MM.1S (cell line): ENCODE measurements around the gene NASP.

ENCODE experiments used
- DNase-seq: peaks from one replicate; pipeline ENCODE4 v3.0.0-alpha.2; 2015
- H2AFZ ChIP-seq: fragments of 300-600 bp; sonication (generic); 2 replicates; pipeline ENCODE4 v1.6.0; 2016; ENCODE audit warnings: antibody characterized with exemption, low read length
- H3F3A ChIP-seq: fragments of 300-600 bp; sonication (generic); 2 replicates; pipeline ENCODE4 v1.6.1; 2016; ENCODE audit warnings: mild to moderate bottlenecking, antibody characterized with exemption, low read length, moderate library complexity, mixed read lengths; ENCODE audit not compliant: insufficient read depth
- H3K27ac ChIP-seq: fragments of 300-600 bp; sonication (generic); 2 replicates; pipeline ENCODE4 v1.5.1; 2016; ENCODE audit warnings: mild to moderate bottlenecking, low read length
- H3K27me3 ChIP-seq: fragments of 300-600 bp; sonication (generic); replicated peaks from 2 replicates; pipeline ENCODE4 v1.6.0; 2016; ENCODE audit warnings: low read length; ENCODE audit not compliant: insufficient read depth
- H3K36me3 ChIP-seq: fragments of 300-600 bp; sonication (generic); replicated peaks from 2 replicates; pipeline ENCODE4 v1.6.1; 2016; ENCODE audit warnings: mild to moderate bottlenecking, low read length, mixed read lengths; ENCODE audit not compliant: insufficient read depth
- H3K4me1 ChIP-seq: fragments of 300-600 bp; sonication (generic); 2 replicates; pipeline ENCODE4 v1.6.1; 2016; ENCODE audit warnings: low read length, mixed read lengths
- H3K4me2 ChIP-seq: fragments of 300-600 bp; sonication (generic); 2 replicates; pipeline ENCODE4 v1.6.0; 2016; ENCODE audit warnings: low read depth, low read length
- H3K4me3 ChIP-seq: fragments of 300-600 bp; sonication (generic); 2 replicates; pipeline ENCODE4 v1.5.1; 2016; ENCODE audit warnings: low read length, mixed read lengths
- H3K79me2 ChIP-seq: fragments of 300-600 bp; sonication (generic); 2 replicates; pipeline ENCODE4 v1.6.1; 2016; ENCODE audit warnings: mixed run types, low read length, mixed read lengths
- H3K9ac ChIP-seq: fragments of 300-600 bp; sonication (generic); 2 replicates; pipeline ENCODE4 v1.6.1; 2016; ENCODE audit warnings: low read length, mixed read lengths
- H3K9me2 ChIP-seq: fragments of 300-600 bp; sonication (generic); replicated peaks from 2 replicates; pipeline ENCODE4 v1.6.1; 2016; ENCODE audit warnings: mild to moderate bottlenecking, low read length, mixed read lengths; ENCODE audit not compliant: insufficient read depth
- H3K9me3 ChIP-seq: fragments of 300-600 bp; sonication (generic); replicated peaks from 2 replicates; pipeline ENCODE4 v1.6.1; 2016; ENCODE audit warnings: mild to moderate bottlenecking, low read length, mixed read lengths; ENCODE audit not compliant: insufficient read depth
- H4K20me1 ChIP-seq: fragments of 300-600 bp; sonication (generic); 2 replicates; pipeline ENCODE4 v1.6.1; 2016; ENCODE audit warnings: mild to moderate bottlenecking, low read length, moderate library complexity, mixed read lengths; ENCODE audit not compliant: insufficient read depth
- EZH2 ChIP-seq: fragments of 300-600 bp; sonication (generic); optimal IDR thresholded peaks from 2 replicates; pipeline ENCODE3; 2017; ENCODE audit warnings: low read depth, mild to moderate bottlenecking, antibody characterized with exemption, low read length, mixed read lengths
- EZH2phosphoT487 ChIP-seq: fragments of 300-600 bp; sonication (generic); IDR thresholded peaks from 2 replicates; pipeline ENCODE4 v1.6.1; 2018; ENCODE audit warnings: antibody characterized with exemption, low read length
- TF ChIP-seq, protein P1 (sequence below): fragments of 300-600 bp; sonication (generic); IDR thresholded peaks from 2 replicates; pipeline ENCODE4 v1.5.1; 2016; ENCODE audit warnings: antibody characterized with exemption, low read length, mixed read lengths

Gene NASP

GRCh38 chr1:45541193-45541592 lies 42.6 kb upstream of the NASP start:
- H3K4me3 ChIP-seq, result no peak overlapping the region

GRCh38 chr1:45542591-45542990 lies 41.2 kb upstream of the NASP start:
- DNase-seq, result no peak
- no peak overlapping the region for H3K4me3 ChIP-seq
- no peak overlapping the region for H3K27ac ChIP-seq
- no peak overlapping the region for H3K4me2 ChIP-seq
- H3F3A ChIP-seq, result peaks cover 22% of the 10 kb centered on the region
- H3K9me3 ChIP-seq, result no peaks in the 10 kb centered on the region
- TF ChIP-seq EZH2 (no peak), EZH2phosphoT487 (no peak)
- TF ChIP-seq, protein P1, sequence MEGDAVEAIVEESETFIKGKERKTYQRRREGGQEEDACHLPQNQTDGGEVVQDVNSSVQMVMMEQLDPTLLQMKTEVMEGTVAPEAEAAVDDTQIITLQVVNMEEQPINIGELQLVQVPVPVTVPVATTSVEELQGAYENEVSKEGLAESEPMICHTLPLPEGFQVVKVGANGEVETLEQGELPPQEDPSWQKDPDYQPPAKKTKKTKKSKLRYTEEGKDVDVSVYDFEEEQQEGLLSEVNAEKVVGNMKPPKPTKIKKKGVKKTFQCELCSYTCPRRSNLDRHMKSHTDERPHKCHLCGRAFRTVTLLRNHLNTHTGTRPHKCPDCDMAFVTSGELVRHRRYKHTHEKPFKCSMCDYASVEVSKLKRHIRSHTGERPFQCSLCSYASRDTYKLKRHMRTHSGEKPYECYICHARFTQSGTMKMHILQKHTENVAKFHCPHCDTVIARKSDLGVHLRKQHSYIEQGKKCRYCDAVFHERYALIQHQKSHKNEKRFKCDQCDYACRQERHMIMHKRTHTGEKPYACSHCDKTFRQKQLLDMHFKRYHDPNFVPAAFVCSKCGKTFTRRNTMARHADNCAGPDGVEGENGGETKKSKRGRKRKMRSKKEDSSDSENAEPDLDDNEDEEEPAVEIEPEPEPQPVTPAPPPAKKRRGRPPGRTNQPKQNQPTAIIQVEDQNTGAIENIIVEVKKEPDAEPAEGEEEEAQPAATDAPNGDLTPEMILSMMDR, result no peak
- no peaks in the 10 kb centered on the region for H3K36me3 ChIP-seq
- peaks cover 27% of the 10 kb centered on the region for H3K4me1 ChIP-seq
- H3K79me2 ChIP-seq, result no peaks in the 10 kb centered on the region
- no peak overlapping the region for H3K9ac ChIP-seq
- H2AFZ ChIP-seq, result no peak overlapping the region
- no peaks in the 10 kb centered on the region for H4K20me1 ChIP-seq
- H3K27me3 ChIP-seq, result no peaks in the 10 kb centered on the region
- H3K9me2 ChIP-seq, result no peaks in the 10 kb centered on the region

More at GRCh38 chr1:45541193-45541592, 42.6 kb upstream of the NASP start:
- no peak overlapping the region for H3K4me2 ChIP-seq
- H3K79me2 ChIP-seq, result no peaks in the 10 kb centered on the region
- TF ChIP-seq EZH2phosphoT487 (no peak), EZH2 (no peak)
- TF ChIP-seq, protein P1, result no peak
- H3K9me2 ChIP-seq, result no peaks in the 10 kb centered on the region
- no peaks in the 10 kb centered on the region for H3K9me3 ChIP-seq
- peaks cover 22% of the 10 kb centered on the region for H3F3A ChIP-seq
- peaks cover 27% of the 10 kb centered on the region for H3K4me1 ChIP-seq
- no peak overlapping the region for H3K9ac ChIP-seq
- no peaks in the 10 kb centered on the region for H3K36me3 ChIP-seq
- no peak overlapping the region for H2AFZ ChIP-seq
- H3K27me3 ChIP-seq, result no peaks in the 10 kb centered on the region
- H4K20me1 ChIP-seq, result no peaks in the 10 kb centered on the region
- DNase-seq, result no peak
- no peak overlapping the region for H3K27ac ChIP-seq

DNA sequence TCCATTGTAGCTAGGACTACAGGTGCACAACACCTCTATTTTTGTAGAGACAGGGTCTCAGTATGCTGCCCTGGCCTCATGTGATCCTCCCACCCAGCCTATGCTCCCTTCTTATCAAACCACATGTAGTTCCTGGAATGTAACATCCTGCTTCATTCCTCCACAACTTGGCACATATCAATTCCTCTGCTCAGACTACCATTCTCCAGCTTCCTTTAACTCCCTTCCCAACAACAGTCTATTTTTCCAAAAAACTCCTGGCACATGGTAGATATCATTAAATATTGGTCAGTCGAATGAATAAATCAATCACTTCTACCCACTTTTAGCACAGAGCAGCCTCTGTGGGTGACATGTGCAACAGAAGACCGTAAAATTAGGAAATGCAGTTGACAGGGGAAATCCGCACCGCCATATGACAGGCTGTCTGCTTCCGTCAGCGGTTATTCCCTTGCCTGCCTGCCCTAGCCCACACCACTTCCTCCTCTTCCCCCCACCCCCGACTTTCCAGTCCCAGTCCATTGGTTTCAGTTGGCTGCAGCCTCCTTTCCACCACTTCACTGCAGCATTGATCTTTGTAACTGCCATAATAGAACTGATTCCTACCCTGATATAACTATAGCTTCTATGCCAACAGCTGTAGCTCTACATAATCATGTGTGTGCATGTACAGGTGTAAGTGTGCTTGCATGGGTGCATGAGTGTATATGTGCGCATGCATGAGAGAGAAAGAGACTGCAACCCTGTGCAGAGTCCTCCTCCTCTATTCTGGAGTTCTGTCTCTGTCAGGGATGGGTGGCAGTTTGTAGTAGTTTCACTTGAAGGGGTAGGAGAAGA lies 40.0 kb upstream of the NASP start:
- Histone ChIP-seq H3F3A (peaks cover 22% of the 10 kb centered on the region), H3K9me2 (no peaks in the 10 kb centered on the region), H2AFZ (peak overlapping the region; percentile 52), H4K20me1 (no peaks in the 10 kb centered on the region), H3K27me3 (no peaks in the 10 kb centered on the region), H3K9me3 (no peaks in the 10 kb centered on the region), H3K9ac (peak overlapping the region; percentile 30), H3K4me3 (peak overlapping the region; percentile 40; the same call in 1 of the 2 replicates), H3K4me2 (peak overlapping the region; percentile 69), H3K36me3 (no peaks in the 10 kb centered on the region), H3K79me2 (no peaks in the 10 kb centered on the region), H3K4me1 (peaks cover 27% of the 10 kb centered on the region), H3K27ac (peak overlapping the region; percentile 69; the same call in 1 of the 2 replicates)
- peak; percentile 73 for DNase-seq
- TF ChIP-seq, protein P1, result no peak
- TF ChIP-seq EZH2 (no peak), EZH2phosphoT487 (no peak)
